ENCODE results near the gene P3H1. TPM values are rescaled to one million over a fixed set of nuclear protein-coding genes. Genes with fewer than 3 reads are reported as not detected.

Gene P3H1
- total and polyA plus RNA-seq, 12 donors, result 5.0 to 31.4 (median 9.0) TPM

GRCh38 chr1:42750041-42750440 is 16.8 kb downstream of the P3H1 start:
- Histone ChIP-seq H3K4me3 (no peak overlapping the region), H3K9me3 (no peaks in the 10 kb centered on the region), H3K4me1 (peaks cover 0 to 16% (median 0%) of the 10 kb centered on the region in 9 donors), H3K36me3 (peaks cover 6 to 89% (median 48%) of the 10 kb centered on the region in 9 donors), H3K27ac (no peak overlapping the region), H3K27me3 (no peaks in the 10 kb centered on the region)
- 89 to 92% methylated on average over 12 of the region's 12 CpGs for WGBS, 2 donors
- TF ChIP-seq, protein P1, sequence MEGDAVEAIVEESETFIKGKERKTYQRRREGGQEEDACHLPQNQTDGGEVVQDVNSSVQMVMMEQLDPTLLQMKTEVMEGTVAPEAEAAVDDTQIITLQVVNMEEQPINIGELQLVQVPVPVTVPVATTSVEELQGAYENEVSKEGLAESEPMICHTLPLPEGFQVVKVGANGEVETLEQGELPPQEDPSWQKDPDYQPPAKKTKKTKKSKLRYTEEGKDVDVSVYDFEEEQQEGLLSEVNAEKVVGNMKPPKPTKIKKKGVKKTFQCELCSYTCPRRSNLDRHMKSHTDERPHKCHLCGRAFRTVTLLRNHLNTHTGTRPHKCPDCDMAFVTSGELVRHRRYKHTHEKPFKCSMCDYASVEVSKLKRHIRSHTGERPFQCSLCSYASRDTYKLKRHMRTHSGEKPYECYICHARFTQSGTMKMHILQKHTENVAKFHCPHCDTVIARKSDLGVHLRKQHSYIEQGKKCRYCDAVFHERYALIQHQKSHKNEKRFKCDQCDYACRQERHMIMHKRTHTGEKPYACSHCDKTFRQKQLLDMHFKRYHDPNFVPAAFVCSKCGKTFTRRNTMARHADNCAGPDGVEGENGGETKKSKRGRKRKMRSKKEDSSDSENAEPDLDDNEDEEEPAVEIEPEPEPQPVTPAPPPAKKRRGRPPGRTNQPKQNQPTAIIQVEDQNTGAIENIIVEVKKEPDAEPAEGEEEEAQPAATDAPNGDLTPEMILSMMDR (IDR thresholded peaks at IDR 0.05), result no peak
- ATAC-seq (no peak), DNase-seq (no peak)
- intact Hi-C loops (cut with DNase I), result loop anchor here in 3 of 10 donors (10.0 kb wide), 3 partner anchors 405 to 595 kb away; partner anchors contain the start of genes FOXJ3 (in 1 of the 3) and GUCA2B (in 1 of the 3)

- H3K4me1 ChIP-seq, result peaks cover 0 to 16% (median 0%) of the 10 kb centered on the region in 9 donors
- peak overlapping the region in 1 of 10 donors; percentile 57 for H3K27ac ChIP-seq
- DNase-seq (no peak), ATAC-seq (peak in 1 of 8 donors; percentile 26)
- H3K27me3 ChIP-seq, result no peaks in the 10 kb centered on the region
- H3K9me3 ChIP-seq, result no peaks in the 10 kb centered on the region
- intact Hi-C loops (cut with DNase I), result loop anchor here in 8 of 10 donors (5.0 to 10.0 kb wide), 7 partner anchors 161 to 604 kb away; partner anchors contain the start of gene GUCA2B (in 1 of the 8)
- no peak overlapping the region for H3K4me3 ChIP-seq
- TF ChIP-seq, protein P1 (IDR thresholded peaks at IDR 0.05), result no peak
- peaks cover under 1 to 76% (median 39%) of the 10 kb centered on the region in 9 donors for H3K36me3 ChIP-seq
- WGBS, 2 donors, result 86 to 88% methylated on average over 14 of the region's 14 CpGs
Measured at GRCh38 chr1:42748461-42749410, 18.1 kb downstream of the P3H1 start.

- 82 to 86% methylated on average over 10 of the region's 10 CpGs for WGBS, 2 donors
- Histone ChIP-seq H3K4me1 (peaks cover 0 to 16% (median 0%) of the 10 kb centered on the region in 9 donors), H3K9me3 (no peaks in the 10 kb centered on the region), H3K27ac (no peak overlapping the region), H3K4me3 (no peak overlapping the region), H3K36me3 (peaks cover 0 to 69% (median 34%) of the 10 kb centered on the region in 9 donors), H3K27me3 (no peaks in the 10 kb centered on the region)
- DNase-seq, result no peak
- peak in 2 of 8 donors; percentile 8 to 29 for ATAC-seq
- intact Hi-C loops (cut with DNase I), result loop anchor here in 8 of 10 donors (5.0 to 10.0 kb wide), 7 partner anchors 161 to 603 kb away; partner anchors contain the start of gene GUCA2B (in 1 of the 8)
- TF ChIP-seq, protein P1 (IDR thresholded peaks at IDR 0.05), result no peak
Measured at GRCh38 chr1:42748021-42748420, 18.8 kb downstream of the P3H1 start.

DNA sequence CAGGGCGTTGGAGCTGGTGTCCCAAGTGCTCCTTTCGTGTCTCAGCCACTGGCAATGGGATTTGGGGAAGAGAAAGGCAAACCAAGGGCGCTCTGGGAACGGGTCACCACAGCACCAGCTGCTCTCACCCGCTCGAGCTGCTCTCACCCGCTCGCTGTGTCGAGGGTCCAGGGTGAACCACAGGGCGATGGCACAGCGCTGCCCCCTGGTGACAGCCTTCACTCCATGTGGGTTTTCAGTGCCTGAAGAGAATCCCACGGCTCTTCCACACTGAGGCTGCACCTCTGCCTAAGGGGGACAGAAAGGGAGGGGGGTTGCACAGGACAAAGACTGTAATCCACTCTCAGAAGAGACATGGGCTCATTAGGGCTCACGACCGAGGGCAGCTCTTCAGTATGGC is 19.7 kb downstream of the P3H1 start:
- Histone ChIP-seq H3K4me1 (peaks cover 0 to 16% (median 0%) of the 10 kb centered on the region in 9 donors), H3K27ac (no peak overlapping the region), H3K9me3 (no peaks in the 10 kb centered on the region), H3K36me3 (peaks cover 0 to 60% (median 28%) of the 10 kb centered on the region in 9 donors), H3K27me3 (no peaks in the 10 kb centered on the region), H3K4me3 (no peak overlapping the region)
- TF ChIP-seq, protein P1 (IDR thresholded peaks at IDR 0.05), result peak; percentile 34 to 71 (median 66)
- intact Hi-C loops (cut with DNase I), result loop anchor here in 9 of 10 donors (2.0 to 10.0 kb wide), 8 partner anchors 160 to 602 kb away; partner anchors contain the start of gene GUCA2B (in 1 of the 9)
- DNase-seq (peak; percentile 36 to 52), ATAC-seq (peak in 7 of 8 donors; percentile 57 to 74 (median 66))
- 48 to 55% methylated on average over 14 of the region's 14 CpGs for WGBS, 2 donors

All from heart right ventricle (tissue), 16 donors.